HG02938 (cell line): ENCODE data around the gene PAQR5.
"Not testable (repeated sequence)": the region's sequence is repeated elsewhere in the genome, so short reads cannot be mapped to it uniquely, and the experiment has no call there.

ENCODE experiments used
- ATAC-seq: cut with Tn5 transposase; IDR thresholded peaks from one replicate; pipeline ENCODE4 v1.9.1; 2021; ENCODE audit warnings: mild to moderate bottlenecking, moderate library complexity; ENCODE audit not compliant: unreplicated experiment

PAQR5 gene

GRCh38 chr15:69298697-69299441 lies at the start of gene PAQR5:
PAQR5 (plus strand) TSS chr15:69298912; CDS start chr15:69360081, 61,169 bp downstream.
- ATAC-seq: no peak

- ATAC-seq: no peak
Measured at GRCh38 chr15:69253156-69253555, 45.6 kb upstream of the PAQR5 start.

- ATAC-seq: no peak
Measured at GRCh38 chr15:69265347-69265955, 33.3 kb upstream of the PAQR5 start.

GRCh38 chr15:69271217-69271616 lies 27.5 kb upstream of the PAQR5 start:
- ATAC-seq: no peak

GRCh38 chr15:69272139-69272538 lies 26.6 kb upstream of the PAQR5 start:
- no peak for ATAC-seq

- no peak for ATAC-seq
Measured at GRCh38 chr15:69272891-69273290, 25.8 kb upstream of the PAQR5 start.

- no peak for ATAC-seq
Measured at GRCh38 chr15:69275074-69275670, 23.5 kb upstream of the PAQR5 start.

GRCh38 chr15:69275933-69276560 lies 22.7 kb upstream of the PAQR5 start:
- ATAC-seq: no peak

GRCh38 chr15:69277316-69277715 lies 21.4 kb upstream of the PAQR5 start:
- no peak for ATAC-seq

GRCh38 chr15:69279636-69280035 lies 19.1 kb upstream of the PAQR5 start:
- no peak for ATAC-seq

- ATAC-seq: no peak
Measured at GRCh38 chr15:69280783-69281182, 17.9 kb upstream of the PAQR5 start.

GRCh38 chr15:69282104-69282743 lies 16.5 kb upstream of the PAQR5 start:
- no peak for ATAC-seq

- no peak for ATAC-seq
Measured at GRCh38 chr15:69285834-69286233, 12.9 kb upstream of the PAQR5 start.

GRCh38 chr15:69288011-69288410 lies 10.7 kb upstream of the PAQR5 start:
- no peak for ATAC-seq

- ATAC-seq: no peak
Measured at GRCh38 chr15:69288531-69289341, 10.0 kb upstream of the PAQR5 start.

- ATAC-seq: no peak
Measured at GRCh38 chr15:69289342-69290146, 9.2 kb upstream of the PAQR5 start.

- no peak for ATAC-seq
Measured at GRCh38 chr15:69290346-69291164, 8.2 kb upstream of the PAQR5 start.

GRCh38 chr15:69291651-69292050 lies 7.1 kb upstream of the PAQR5 start:
- not testable (repeated sequence) for ATAC-seq
